HG02870 (cell line): ENCODE results near the gene EXT2.

Experiments
- ATAC-seq: cut with Tn5 transposase; IDR thresholded peaks from one replicate; pipeline ENCODE4 v1.9.1; 2021; ENCODE audit warnings: mild to moderate bottlenecking, moderate library complexity; ENCODE audit not compliant: unreplicated experiment

Gene EXT2

GRCh38 chr11:44285756-44286155 is 190.3 kb downstream of the EXT2 start:
- ATAC-seq, result no peak

GRCh38 chr11:44286268-44286880 is 190.9 kb downstream of the EXT2 start:
- ATAC-seq, result peak; percentile 54

- no peak for ATAC-seq
Observed at GRCh38 chr11:44286911-44287310, 191.4 kb downstream of the EXT2 start.

GRCh38 chr11:44288133-44288526 is 192.7 kb downstream of the EXT2 start:
- ATAC-seq, result no peak

GRCh38 chr11:44290208-44290607 is 194.7 kb downstream of the EXT2 start:
- ATAC-seq, result no peak
